Astrocyte (in vitro differentiated cells and primary cell): ENCODE results near the gene CCDC57.

Source experiments
- EZH2 ChIP-seq: IDR thresholded peaks from 2 replicates; pipeline ENCODE4 v1.6.1; 2012; ENCODE audit warnings: mild to moderate bottlenecking, low read length, inconsistent platforms; ENCODE audit not compliant: insufficient read depth
- TF ChIP-seq, protein P1 (sequence below): IDR thresholded peaks from 2 replicates; pipeline ENCODE4 v1.5.1; 2011; ENCODE audit warnings: low read depth, mild to moderate bottlenecking, inconsistent platforms, low read length, moderate library complexity; ENCODE audit not compliant: insufficient read depth

DNA sequence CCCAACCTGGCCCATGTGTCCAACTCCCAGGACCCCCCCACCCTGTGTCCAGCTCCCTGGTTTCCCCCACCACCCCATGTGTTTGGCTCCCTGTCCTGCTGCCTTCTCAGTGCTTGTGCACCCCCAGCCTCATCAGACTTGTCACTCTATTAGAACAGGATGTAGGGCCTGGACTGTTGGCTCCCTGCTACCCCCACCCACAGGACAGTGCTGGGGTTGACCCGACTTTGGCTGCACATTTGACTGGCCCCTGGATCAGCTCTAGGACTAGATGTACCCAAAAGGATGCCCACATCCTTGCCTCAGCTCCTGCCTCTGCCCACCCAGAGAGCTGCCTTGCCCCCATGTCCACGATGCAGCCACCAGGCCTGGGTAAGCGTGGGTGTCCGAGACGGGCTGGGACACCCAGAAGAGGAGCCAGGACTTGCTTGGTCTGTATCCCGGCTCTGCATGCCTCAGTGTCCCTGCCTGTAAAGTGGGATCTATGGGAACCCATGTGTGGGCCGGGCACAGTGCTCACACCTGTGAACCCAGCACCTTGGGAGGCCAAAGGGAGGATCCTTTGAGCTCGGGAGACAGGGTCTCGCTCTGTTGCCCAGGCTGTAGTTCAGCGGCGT lies 1.5 kb upstream of the CCDC57 start:
- TF ChIP-seq, protein P1, sequence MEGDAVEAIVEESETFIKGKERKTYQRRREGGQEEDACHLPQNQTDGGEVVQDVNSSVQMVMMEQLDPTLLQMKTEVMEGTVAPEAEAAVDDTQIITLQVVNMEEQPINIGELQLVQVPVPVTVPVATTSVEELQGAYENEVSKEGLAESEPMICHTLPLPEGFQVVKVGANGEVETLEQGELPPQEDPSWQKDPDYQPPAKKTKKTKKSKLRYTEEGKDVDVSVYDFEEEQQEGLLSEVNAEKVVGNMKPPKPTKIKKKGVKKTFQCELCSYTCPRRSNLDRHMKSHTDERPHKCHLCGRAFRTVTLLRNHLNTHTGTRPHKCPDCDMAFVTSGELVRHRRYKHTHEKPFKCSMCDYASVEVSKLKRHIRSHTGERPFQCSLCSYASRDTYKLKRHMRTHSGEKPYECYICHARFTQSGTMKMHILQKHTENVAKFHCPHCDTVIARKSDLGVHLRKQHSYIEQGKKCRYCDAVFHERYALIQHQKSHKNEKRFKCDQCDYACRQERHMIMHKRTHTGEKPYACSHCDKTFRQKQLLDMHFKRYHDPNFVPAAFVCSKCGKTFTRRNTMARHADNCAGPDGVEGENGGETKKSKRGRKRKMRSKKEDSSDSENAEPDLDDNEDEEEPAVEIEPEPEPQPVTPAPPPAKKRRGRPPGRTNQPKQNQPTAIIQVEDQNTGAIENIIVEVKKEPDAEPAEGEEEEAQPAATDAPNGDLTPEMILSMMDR = no peak
- no peak for TF ChIP-seq EZH2
